ENCODE measurements around the gene BABAM2. TPM values are rescaled to one million over a fixed set of nuclear protein-coding genes. Genes with fewer than 3 reads are reported as not detected.
A peak's percentile ranks its signal among the peaks of the same experiment; 100 is the strongest.

The BABAM2 gene
- total RNA-seq, 1 experiment from 2014 or later = 43.5 TPM

DNA sequence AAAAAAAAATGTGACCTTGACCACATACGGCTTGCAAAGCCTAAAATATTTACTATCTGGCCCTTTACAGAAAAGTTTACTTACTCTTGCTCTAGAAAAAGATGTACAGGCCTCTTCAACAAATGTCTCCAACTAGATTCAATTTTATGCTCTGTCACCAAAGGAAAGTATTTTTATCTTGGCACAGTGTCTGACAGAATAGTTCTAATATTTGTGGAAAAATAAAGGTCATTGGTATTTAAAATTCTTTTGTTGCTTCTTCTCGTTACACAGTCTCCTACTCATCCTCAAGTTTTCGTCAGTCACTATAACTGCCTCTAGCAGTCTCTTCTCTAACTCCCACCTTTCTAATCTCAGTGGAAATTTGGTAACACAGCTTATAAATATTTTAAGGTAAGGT lies 1.7 kb upstream of the BABAM2 start:
- H3K4me3 Mint-ChIP-seq (ENCODE audit: low read depth, unreplicated experiment) = peak overlapping the region; percentile 98
- CTCF ChIA-PET = no interaction called here

DNA sequence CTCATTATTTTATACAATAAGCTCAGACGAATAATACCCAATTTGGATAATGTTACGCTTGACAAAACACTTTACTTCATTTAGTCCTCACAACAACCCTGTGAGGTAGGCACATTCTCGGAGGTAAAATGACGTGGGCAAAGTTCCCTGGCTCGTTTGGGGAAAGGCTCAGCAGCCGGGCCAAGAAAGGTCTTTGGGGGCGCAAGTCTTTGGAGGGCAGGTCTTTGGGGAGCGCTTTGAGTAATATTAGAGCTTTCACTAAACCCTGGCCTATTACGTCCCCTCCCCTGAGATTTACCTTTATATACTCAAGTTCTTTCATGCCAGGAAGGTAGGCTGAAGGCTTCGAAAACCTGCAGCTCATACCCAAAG lies 769 bp upstream of the BABAM2 start:
- Mint-ChIP-seq H3K4me1 (ENCODE audit: low read depth, unreplicated experiment) (peaks cover 28% of the 10 kb centered on the region), H3K4me3 (ENCODE audit: low read depth, unreplicated experiment) (peak overlapping the region; percentile 98), H3K27ac (ENCODE audit: unreplicated experiment) (peak overlapping the region; percentile 97), H3K9me3 (ENCODE audit: low read depth, unreplicated experiment) (no peaks in the 10 kb centered on the region), H3K27me3 (ENCODE audit: unreplicated experiment) (no peaks in the 10 kb centered on the region), H3K36me3 (ENCODE audit: insufficient read depth, unreplicated experiment) (peaks cover 26% of the 10 kb centered on the region)
- CTCF ChIA-PET = no interaction called here
- peak; percentile 8 for DNase-seq
- BruUV-seq (replicated peaks) = TSS peak; percentile 80
- TF ChIP-seq, protein P1, sequence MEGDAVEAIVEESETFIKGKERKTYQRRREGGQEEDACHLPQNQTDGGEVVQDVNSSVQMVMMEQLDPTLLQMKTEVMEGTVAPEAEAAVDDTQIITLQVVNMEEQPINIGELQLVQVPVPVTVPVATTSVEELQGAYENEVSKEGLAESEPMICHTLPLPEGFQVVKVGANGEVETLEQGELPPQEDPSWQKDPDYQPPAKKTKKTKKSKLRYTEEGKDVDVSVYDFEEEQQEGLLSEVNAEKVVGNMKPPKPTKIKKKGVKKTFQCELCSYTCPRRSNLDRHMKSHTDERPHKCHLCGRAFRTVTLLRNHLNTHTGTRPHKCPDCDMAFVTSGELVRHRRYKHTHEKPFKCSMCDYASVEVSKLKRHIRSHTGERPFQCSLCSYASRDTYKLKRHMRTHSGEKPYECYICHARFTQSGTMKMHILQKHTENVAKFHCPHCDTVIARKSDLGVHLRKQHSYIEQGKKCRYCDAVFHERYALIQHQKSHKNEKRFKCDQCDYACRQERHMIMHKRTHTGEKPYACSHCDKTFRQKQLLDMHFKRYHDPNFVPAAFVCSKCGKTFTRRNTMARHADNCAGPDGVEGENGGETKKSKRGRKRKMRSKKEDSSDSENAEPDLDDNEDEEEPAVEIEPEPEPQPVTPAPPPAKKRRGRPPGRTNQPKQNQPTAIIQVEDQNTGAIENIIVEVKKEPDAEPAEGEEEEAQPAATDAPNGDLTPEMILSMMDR (IDR thresholded peaks at IDR 0.05; ENCODE audit: unreplicated experiment) = no peak
- intact Hi-C loops (cut with micrococcal nuclease; ENCODE audit: unreplicated experiment) = no loop called here

More for the DNA sequence above, 1.7 kb upstream of the BABAM2 start:
- Mint-ChIP-seq H3K4me1 (ENCODE audit: low read depth, unreplicated experiment) (peaks cover 31% of the 10 kb centered on the region), H3K27me3 (ENCODE audit: unreplicated experiment) (no peaks in the 10 kb centered on the region), H3K36me3 (ENCODE audit: insufficient read depth, unreplicated experiment) (peaks cover 26% of the 10 kb centered on the region), H3K9me3 (ENCODE audit: low read depth, unreplicated experiment) (no peaks in the 10 kb centered on the region), H3K27ac (ENCODE audit: unreplicated experiment) (peak overlapping the region; percentile 97)
- intact Hi-C loops (cut with micrococcal nuclease; ENCODE audit: unreplicated experiment) = no loop called here
- TF ChIP-seq, protein P1 (IDR thresholded peaks at IDR 0.05; ENCODE audit: unreplicated experiment) = no peak
- BruUV-seq (replicated peaks) = no TSS peak
- DNase-seq = no peak

- intact Hi-C loops (cut with micrococcal nuclease; ENCODE audit: unreplicated experiment) = no loop called here
- peak; percentile 77 for DNase-seq
- no peaks in the 10 kb centered on the region for H3K9me3 Mint-ChIP-seq (ENCODE audit: low read depth, unreplicated experiment)
- H3K4me1 Mint-ChIP-seq (ENCODE audit: low read depth, unreplicated experiment) = peaks cover 15% of the 10 kb centered on the region
- H3K4me3 Mint-ChIP-seq (ENCODE audit: low read depth, unreplicated experiment) = peak overlapping the region; percentile 98
- peak overlapping the region; percentile 97 for H3K27ac Mint-ChIP-seq (ENCODE audit: unreplicated experiment)
- TF ChIP-seq, protein P1 (IDR thresholded peaks at IDR 0.05; ENCODE audit: unreplicated experiment) = no peak
- H3K27me3 Mint-ChIP-seq (ENCODE audit: unreplicated experiment) = no peaks in the 10 kb centered on the region
- CTCF ChIA-PET = no interaction called here
- H3K36me3 Mint-ChIP-seq (ENCODE audit: insufficient read depth, unreplicated experiment) = peaks cover 26% of the 10 kb centered on the region
- TSS peak; percentile 54 for BruUV-seq (replicated peaks)
These were observed 569 bp downstream of the BABAM2 start for GRCh38 chr2:27890924-27891672.

- BruUV-seq (replicated peaks) = no TSS peak
- peaks cover 10% of the 10 kb centered on the region for H3K4me1 Mint-ChIP-seq (ENCODE audit: low read depth, unreplicated experiment)
- no peak for DNase-seq
These were observed 1.2 kb downstream of the BABAM2 start for GRCh38 chr2:27891673-27892105.

More at GRCh38 chr2:27891673-27892105, 1.2 kb downstream of the BABAM2 start:
- intact Hi-C loops (cut with micrococcal nuclease; ENCODE audit: unreplicated experiment) = no loop called here
- TF ChIP-seq, protein P1 (IDR thresholded peaks at IDR 0.05; ENCODE audit: unreplicated experiment) = no peak
- Mint-ChIP-seq H3K27ac (ENCODE audit: unreplicated experiment) (peak overlapping the region; percentile 97), H3K27me3 (ENCODE audit: unreplicated experiment) (no peaks in the 10 kb centered on the region), H3K9me3 (ENCODE audit: low read depth, unreplicated experiment) (no peaks in the 10 kb centered on the region), H3K36me3 (ENCODE audit: insufficient read depth, unreplicated experiment) (peaks cover 27% of the 10 kb centered on the region), H3K4me3 (ENCODE audit: low read depth, unreplicated experiment) (peak overlapping the region; percentile 98)
- CTCF ChIA-PET = no interaction called here
